PC-9 (cell line): ENCODE results near the gene CITED4.

Experiments
- EZH2 ChIP-seq: fragments of 200-600 bp; sonication (generic); IDR thresholded peaks from 2 replicates; pipeline ENCODE4 v1.8.0; 2017; ENCODE audit warnings: antibody characterized with exemption, low read depth
- TF ChIP-seq, protein P1 (sequence below): fragments of 200-600 bp; sonication (generic); conservative IDR thresholded peaks from 2 replicates; pipeline ENCODE4 v1.6.1; 2017; ENCODE audit warnings: mixed run types, antibody characterized with exemption, mild to moderate bottlenecking, moderate library complexity

DNA sequence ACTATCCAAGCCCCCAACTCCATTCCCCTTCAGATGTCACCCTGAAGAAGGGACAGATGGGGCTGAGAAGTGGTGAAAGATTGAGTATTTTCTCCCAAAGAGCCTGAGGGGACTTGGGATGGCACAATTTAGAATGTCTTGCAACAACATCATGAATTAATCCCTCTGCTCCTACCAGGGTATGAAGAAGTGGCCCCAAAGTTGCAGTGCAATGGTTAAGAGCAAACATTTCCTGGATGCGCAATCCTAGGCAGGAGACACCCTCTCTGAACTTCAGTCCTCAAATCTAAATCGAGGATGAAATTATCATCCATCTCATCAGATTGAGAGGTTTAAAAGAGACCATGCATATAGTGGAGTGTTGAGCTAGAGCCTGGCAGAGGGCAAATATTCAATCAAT, 28.6 kb upstream of the CITED4 start:
- TF ChIP-seq, protein P1, sequence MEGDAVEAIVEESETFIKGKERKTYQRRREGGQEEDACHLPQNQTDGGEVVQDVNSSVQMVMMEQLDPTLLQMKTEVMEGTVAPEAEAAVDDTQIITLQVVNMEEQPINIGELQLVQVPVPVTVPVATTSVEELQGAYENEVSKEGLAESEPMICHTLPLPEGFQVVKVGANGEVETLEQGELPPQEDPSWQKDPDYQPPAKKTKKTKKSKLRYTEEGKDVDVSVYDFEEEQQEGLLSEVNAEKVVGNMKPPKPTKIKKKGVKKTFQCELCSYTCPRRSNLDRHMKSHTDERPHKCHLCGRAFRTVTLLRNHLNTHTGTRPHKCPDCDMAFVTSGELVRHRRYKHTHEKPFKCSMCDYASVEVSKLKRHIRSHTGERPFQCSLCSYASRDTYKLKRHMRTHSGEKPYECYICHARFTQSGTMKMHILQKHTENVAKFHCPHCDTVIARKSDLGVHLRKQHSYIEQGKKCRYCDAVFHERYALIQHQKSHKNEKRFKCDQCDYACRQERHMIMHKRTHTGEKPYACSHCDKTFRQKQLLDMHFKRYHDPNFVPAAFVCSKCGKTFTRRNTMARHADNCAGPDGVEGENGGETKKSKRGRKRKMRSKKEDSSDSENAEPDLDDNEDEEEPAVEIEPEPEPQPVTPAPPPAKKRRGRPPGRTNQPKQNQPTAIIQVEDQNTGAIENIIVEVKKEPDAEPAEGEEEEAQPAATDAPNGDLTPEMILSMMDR, result no peak
- TF ChIP-seq EZH2, result no peak
